Measurements from ENCODE around the gene LDB2. TPM values are rescaled to one million over a fixed set of nuclear protein-coding genes. Genes with fewer than 3 reads are reported as not detected.

Gene LDB2
- total and polyA plus RNA-seq, 2 donors (not counting 3 experiments of a cell fraction or from before 2014, with no cell fraction given): 127 to 223 TPM

- intact Hi-C loops (cut with micrococcal nuclease): no loop called here
These were observed 305.1 kb downstream of the LDB2 start for GRCh38 chr4:16593386-16593785.

More at GRCh38 chr4:16593386-16593785, 305.1 kb downstream of the LDB2 start:
- no peaks in the 10 kb centered on the region for H3K9me1 ChIP-seq (replicated peaks; ENCODE audit: control insufficient read depth, extremely low read depth, insufficient read depth, low read length)
- no peaks in the 10 kb centered on the region for H4K20me1 ChIP-seq (replicated peaks; ENCODE audit: control insufficient read depth, extremely low read depth, insufficient read depth, low read length)
- no peaks in the 10 kb centered on the region for H3K9me3 ChIP-seq (replicated peaks; ENCODE audit: control insufficient read depth, insufficient read depth, low read length)
- ChIA-PET CTCF (no interaction called here), POLR2A (no interaction called here)
- FAIRE-seq (no peak), DNase-seq (ENCODE audit: low read depth, low spot score) (no peak)
- no TSS peak for BruUV-seq (replicated peaks)
- no peaks in the 10 kb centered on the region for H3K79me2 ChIP-seq (ENCODE audit: control insufficient read depth, insufficient read depth, low read length)
- no peak overlapping the region for H3K4me3 ChIP-seq (replicated peaks in 1 of 3; ENCODE audit: insufficient read depth in 1 of 3, low read depth in 1 of 3, low read length in 3 of 3)
- dilution Hi-C loops (cut with MboI; ENCODE audit: extremely low pct_ligation_motif_present, low sequenced_read_pairs): no loop called here
- H3K4me1 ChIP-seq (ENCODE audit: control insufficient read depth, extremely low read depth, insufficient read depth, low read length): peaks cover 11% of the 10 kb centered on the region
- peaks cover 0 to 5% of the 10 kb centered on the region in 2 experiments for H3K36me3 ChIP-seq (ENCODE audit: control insufficient read depth in 2 of 2, extremely low read depth in 1 of 2, insufficient read depth in 2 of 2, low read length in 2 of 2)
- no peaks in the 10 kb centered on the region for H3K27me3 ChIP-seq (ENCODE audit: control insufficient read depth in 2 of 2, insufficient read depth in 2 of 2, low read length in 2 of 2)
- no peak overlapping the region for H2AFZ ChIP-seq (ENCODE audit: low read depth, low read length)
- H3K27ac ChIP-seq (ENCODE audit: insufficient read depth, low read depth, low read length): no peak overlapping the region
- H3K4me2 ChIP-seq (ENCODE audit: insufficient read depth, low read length): no peak overlapping the region
- no peak overlapping the region for H3K9ac ChIP-seq (replicated peaks; ENCODE audit: extremely low read depth, insufficient read depth, low read length)
- TF ChIP-seq MAX (IDR thresholded peaks at IDR 0.05; ENCODE audit: insufficient read depth, insufficient read length) (no peak), EZH2 (IDR thresholded peaks at IDR 0.05; ENCODE audit: borderline replicate concordance, low read depth, low read length, severe bottlenecking) (no peak), GATA2 (IDR thresholded peaks at IDR 0.05; ENCODE audit: insufficient read depth, insufficient read length, low read depth, low read length) (no peak), MYC (IDR thresholded peaks at IDR 0.05; ENCODE audit: low read depth, low read length) (no peak), JUN (IDR thresholded peaks at IDR 0.05; ENCODE audit: borderline replicate concordance, insufficient read depth, insufficient read length, low read depth) (no peak), FOS (IDR thresholded peaks at IDR 0.05; ENCODE audit: borderline replicate concordance, insufficient read depth, low read length) (no peak), CTCF (IDR thresholded peaks at IDR 0.05; ENCODE audit: extremely low read depth in 1 of 2, insufficient read depth in 1 of 2, low read depth in 1 of 2, low read length in 2 of 2) (no peak), POLR2AphosphoS5 (IDR thresholded peaks at IDR 0.05; ENCODE audit: insufficient read depth, low read depth, low read length) (no peak), POLR2A (IDR thresholded peaks at IDR 0.05; ENCODE audit: low read depth, low read length) (no peak)
